Endothelial cell (in vitro differentiated cells): ENCODE results near the gene SPINK5. TPM values are rescaled to one million over a fixed set of nuclear protein-coding genes. Genes with fewer than 3 reads are reported as not detected.

ENCODE experiments used
- DNase-seq: peaks from one replicate; pipeline ENCODE4 v3.0.0; 2021; ENCODE audit warnings: low spot score
- H3K27ac Mint-ChIP-seq: one replicate; pipeline ENCODE4 v1.8.0; 2021; ENCODE audit warnings: mixed read lengths, inconsistent platforms; ENCODE audit not compliant: unreplicated experiment
- H3K27me3 Mint-ChIP-seq: one replicate; pipeline ENCODE4 v1.8.0; 2021; ENCODE audit warnings: mild to moderate bottlenecking, moderate library complexity, mixed read lengths, inconsistent platforms; ENCODE audit not compliant: unreplicated experiment
- H3K36me3 Mint-ChIP-seq: one replicate; pipeline ENCODE4 v1.8.0; 2021; ENCODE audit warnings: mild to moderate bottlenecking, low read depth, mixed read lengths, inconsistent platforms; ENCODE audit not compliant: unreplicated experiment
- H3K4me1 Mint-ChIP-seq: one replicate; pipeline ENCODE4 v1.8.0; 2021; ENCODE audit warnings: mild to moderate bottlenecking, mixed read lengths, inconsistent platforms; ENCODE audit not compliant: unreplicated experiment
- H3K4me3 Mint-ChIP-seq: one replicate; pipeline ENCODE4 v1.8.0; 2021; ENCODE audit warnings: mild to moderate bottlenecking, mixed read lengths, inconsistent platforms; ENCODE audit not compliant: unreplicated experiment
- H3K9me3 Mint-ChIP-seq: one replicate; pipeline ENCODE4 v1.8.0; 2021; ENCODE audit warnings: mixed read lengths, inconsistent platforms; ENCODE audit not compliant: unreplicated experiment
- CTCF ChIP-seq: fragments of 200-600 bp; sonication (generic); IDR thresholded peaks from one replicate; pipeline ENCODE4 v1.5.0; 2021; ENCODE audit warnings: antibody characterized with exemption; ENCODE audit not compliant: unreplicated experiment
- total RNA-seq: library from RNA; stranded (reverse); fragmentation: NEBNext Ultra II Directional; extraction: Animal tissue kit (Norgen Biotek cat#: 25700); gene quantifications from one replicate; pipeline ENCODE4 v1.2.1, GENCODE V29; 2021; ENCODE audit not compliant: unreplicated experiment

The SPINK5 gene
- total RNA-seq, 1 donor from 2014 or later, result 4.3 TPM

- Mint-ChIP-seq H3K27ac (no peak overlapping the region), H3K4me3 (no peak overlapping the region), H3K27me3 (peaks cover 3% of the 10 kb centered on the region), H3K4me1 (no peaks in the 10 kb centered on the region), H3K36me3 (no peaks in the 10 kb centered on the region), H3K9me3 (no peaks in the 10 kb centered on the region)
- TF ChIP-seq CTCF, result no peak
- no peak for DNase-seq
Observed at GRCh38 chr5:148186248-148187003, 122.6 kb downstream of the SPINK5 start.

Other genes starting within 250 kb of the SPINK5 start
- gene SPINK1, start 232.3 kb upstream of the SPINK5 start, total RNA-seq, result not detected
- 1.4 TPM for gene SCGB3A2, start 185.3 kb upstream of the SPINK5 start, total RNA-seq
- not detected for gene C5orf46, start 157.4 kb upstream of the SPINK5 start, total RNA-seq
- gene SPINK14, start 104.6 kb downstream of the SPINK5 start, total RNA-seq, result not detected
- not detected for gene SPINK6, start 139.1 kb downstream of the SPINK5 start, total RNA-seq
- not detected for gene MARCOL, start 174.5 kb downstream of the SPINK5 start, total RNA-seq
- gene SPINK13, start 204.8 kb downstream of the SPINK5 start, total RNA-seq, result not detected
- not detected for gene SPINK7, start 248.4 kb downstream of the SPINK5 start, total RNA-seq